Right atrium auricular region (tissue), 2 donors: ENCODE measurements around the gene NOC4L. TPM values are rescaled to one million over a fixed set of nuclear protein-coding genes. Genes with fewer than 3 reads are reported as not detected.
A peak's percentile ranks its signal among the peaks of the same experiment; 100 is the strongest.

Experiments used
- DNase-seq: peaks from one replicate; pipeline ENCODE4 v3.0.0-alpha.2; 2019; ENCODE audit warnings: low spot score
- H3K27ac ChIP-seq, 2 donors: fragments of 200-600 bp; sonication (generic); 1 replicate in 1 of 2; 2 replicates in 1 of 2; pipeline ENCODE4 v1.5.1; 2016 to 2019
- H3K27me3 ChIP-seq, 2 donors: fragments of 200-600 bp; sonication (generic); one replicate each; pipeline versions ENCODE4 v1.5.1 to v1.6.0; 2017 to 2019
- H3K36me3 ChIP-seq: fragments of 200-600 bp; sonication (generic); one replicate; pipeline ENCODE4 v1.5.1; 2016
- H3K4me1 ChIP-seq, 2 donors: fragments of 200-600 bp; sonication (generic); one replicate each; pipeline versions ENCODE4 v1.5.1 to v1.6.0; 2017 to 2019
- H3K4me3 ChIP-seq, 2 donors: fragments of 200-600 bp; sonication (generic); 1 replicate in 1 of 2; 2 replicates in 1 of 2; pipeline ENCODE4 v1.5.1; 2017 to 2019; ENCODE audit warnings: mild to moderate bottlenecking in 1 of 2, moderate library complexity in 1 of 2
- H3K9me3 ChIP-seq, 2 donors: fragments of 200-600 bp; sonication (generic); one replicate each; pipeline ENCODE4 v1.5.1; 2019
- CTCF ChIP-seq, 2 donors: fragments of 200-600 bp; sonication (generic); IDR thresholded peaks; one replicate each; pipeline ENCODE4 v1.5.1; 2019; ENCODE audit warnings: antibody characterized with exemption in 2 of 2
- total RNA-seq, 2 donors: library from RNA; depleted of rRNA; stranded (reverse); fragments of >200 nt; gene quantifications; one replicate each; pipeline ENCODE4 v1.1.0, GENCODE V29; 2016

The NOC4L gene
- total RNA-seq, 2 donors from 2014 or later, result 6.9 to 9.9 TPM

- Histone ChIP-seq H3K4me1 (peaks cover 0 to 9% of the 10 kb centered on the region in 2 donors), H3K4me3 (peak overlapping the region in 1 of 2 donors; percentile 17), H3K27ac (no peak overlapping the region), H3K27me3 (no peaks in the 10 kb centered on the region), H3K36me3 (peaks cover 8% of the 10 kb centered on the region), H3K9me3 (no peaks in the 10 kb centered on the region)
- no peak for TF ChIP-seq CTCF (IDR thresholded peaks at IDR 0.05)
- DNase-seq, result no peak
Measured at GRCh38 chr12:132154341-132154761, 10.1 kb downstream of the NOC4L start.

GRCh38 chr12:132154941-132155770, 10.9 kb downstream of the NOC4L start:
- Histone ChIP-seq H3K4me3 (no peak overlapping the region), H3K36me3 (peaks cover 8% of the 10 kb centered on the region), H3K27me3 (no peaks in the 10 kb centered on the region), H3K27ac (no peak overlapping the region), H3K9me3 (no peaks in the 10 kb centered on the region), H3K4me1 (peaks cover 0 to 9% of the 10 kb centered on the region in 2 donors)
- no peak for TF ChIP-seq CTCF (IDR thresholded peaks at IDR 0.05)
- no peak for DNase-seq

- DNase-seq, result no peak
- TF ChIP-seq CTCF (IDR thresholded peaks at IDR 0.05), result no peak
- Histone ChIP-seq H3K27me3 (no peaks in the 10 kb centered on the region), H3K36me3 (peaks cover 8% of the 10 kb centered on the region), H3K27ac (no peak overlapping the region), H3K4me1 (peaks cover 0 to 9% of the 10 kb centered on the region in 2 donors), H3K4me3 (no peak overlapping the region), H3K9me3 (no peaks in the 10 kb centered on the region)
Measured at GRCh38 chr12:132155771-132156572, 11.7 kb downstream of the NOC4L start.

GRCh38 chr12:132156573-132157325, 12.5 kb downstream of the NOC4L start:
- Histone ChIP-seq H3K9me3 (no peaks in the 10 kb centered on the region), H3K4me3 (no peak overlapping the region), H3K27ac (no peak overlapping the region), H3K4me1 (peaks cover 0 to 9% of the 10 kb centered on the region in 2 donors), H3K36me3 (peaks cover 8% of the 10 kb centered on the region), H3K27me3 (no peaks in the 10 kb centered on the region)
- TF ChIP-seq CTCF (IDR thresholded peaks at IDR 0.05), result no peak
- no peak for DNase-seq

GRCh38 chr12:132157733-132158409, 13.6 kb downstream of the NOC4L start:
- peaks cover 8% of the 10 kb centered on the region for H3K36me3 ChIP-seq
- no peak for TF ChIP-seq CTCF (IDR thresholded peaks at IDR 0.05)
- H3K9me3 ChIP-seq, result no peaks in the 10 kb centered on the region
- no peak overlapping the region for H3K4me3 ChIP-seq
- DNase-seq, result no peak
- H3K27ac ChIP-seq, result no peak overlapping the region
- H3K4me1 ChIP-seq, result peaks cover 0 to 9% of the 10 kb centered on the region in 2 donors
- H3K27me3 ChIP-seq, result no peaks in the 10 kb centered on the region
